ENCODE data around the gene PRKCE.
"Not testable (repeated sequence)": the region's sequence is repeated elsewhere in the genome, so short reads cannot be mapped to it uniquely, and the experiment has no call there.

Gene PRKCE

GRCh38 chr2:45669032-45669486 lies 17.6 kb downstream of the PRKCE start:
- peak; percentile 93 for DNase-seq (ENCODE audit: low read depth)

DNA sequence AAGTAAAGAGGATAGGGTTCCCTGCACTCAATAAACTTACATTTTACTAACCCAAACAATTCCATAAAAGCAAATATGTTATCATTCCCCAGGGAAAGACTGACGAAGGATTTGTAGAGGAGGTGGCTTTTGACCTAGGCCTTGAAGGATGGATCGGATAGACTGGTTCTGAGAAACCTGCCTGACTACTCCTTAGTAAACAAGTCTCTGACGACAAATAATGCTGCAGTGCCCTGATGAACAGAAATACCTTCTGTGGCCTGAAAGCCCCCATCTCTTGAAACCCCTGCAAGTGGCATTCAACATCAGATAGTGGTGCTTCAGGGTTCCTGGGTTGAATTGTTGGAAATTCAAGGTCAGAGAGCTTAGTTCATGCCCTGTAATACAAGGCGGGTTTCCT lies 19.2 kb downstream of the PRKCE start:
- no peak for DNase-seq (ENCODE audit: low read depth)

- DNase-seq (ENCODE audit: low read depth), result no peak
These were observed 20.7 kb downstream of the PRKCE start for GRCh38 chr2:45672138-45672537.

- DNase-seq (ENCODE audit: low read depth), result peak; percentile 82
These were observed 22.8 kb downstream of the PRKCE start for GRCh38 chr2:45674035-45674816.

- DNase-seq (ENCODE audit: low read depth), result peak; percentile 49
These were observed 23.9 kb downstream of the PRKCE start for GRCh38 chr2:45675263-45675812.

DNA sequence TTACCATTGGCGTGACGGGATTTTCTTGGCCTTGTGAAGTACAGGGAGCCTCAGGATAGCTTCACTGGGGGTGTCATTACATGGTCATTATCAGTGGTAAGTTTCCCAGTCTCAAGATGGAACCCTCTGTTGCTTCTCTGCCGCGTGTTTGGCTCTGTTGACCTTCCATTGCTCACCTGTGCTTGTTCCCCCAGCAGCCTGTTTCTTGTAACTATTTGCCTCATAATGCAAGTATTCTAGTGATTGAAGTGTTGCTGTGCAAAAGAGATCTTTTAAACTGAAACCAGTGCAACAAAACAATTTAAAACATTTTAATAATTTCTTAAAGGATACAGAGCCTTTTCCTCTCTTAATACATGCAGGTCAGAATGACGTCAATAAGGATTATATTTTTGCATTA lies 24.6 kb downstream of the PRKCE start:
- DNase-seq (ENCODE audit: low read depth), result no peak

GRCh38 chr2:45678791-45679348 lies 27.4 kb downstream of the PRKCE start:
- DNase-seq (ENCODE audit: low read depth), result no peak

GRCh38 chr2:45680351-45680967 lies 29.0 kb downstream of the PRKCE start:
- no peak for DNase-seq (ENCODE audit: low read depth)

DNA sequence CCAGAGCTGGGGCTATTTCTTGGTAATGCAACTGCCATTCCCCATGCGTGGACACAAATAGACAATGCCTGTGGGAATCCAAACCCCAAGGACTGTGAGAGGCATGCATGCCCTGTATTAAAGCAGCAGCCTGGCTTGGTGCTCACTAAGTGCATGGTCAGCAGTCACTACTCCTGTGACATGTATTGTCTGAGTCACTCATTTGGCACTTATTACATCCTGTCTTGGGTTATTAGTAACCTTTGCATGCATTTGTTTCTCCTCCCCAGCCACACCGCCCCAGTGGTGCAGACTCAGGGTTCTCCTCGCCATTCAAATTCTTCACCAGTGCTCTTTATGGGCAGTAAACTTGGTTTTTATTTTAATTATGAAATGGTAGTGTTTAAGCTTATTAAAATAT lies 30.2 kb downstream of the PRKCE start:
- DNase-seq (ENCODE audit: low read depth), result peak; percentile 55

- no peak for DNase-seq (ENCODE audit: low read depth)
These were observed 31.8 kb downstream of the PRKCE start for GRCh38 chr2:45683292-45683691.

GRCh38 chr2:45684756-45685155 lies 33.3 kb downstream of the PRKCE start:
- no peak for DNase-seq (ENCODE audit: low read depth)

GRCh38 chr2:45685260-45685659 lies 33.8 kb downstream of the PRKCE start:
- DNase-seq (ENCODE audit: low read depth), result no peak

- no peak for DNase-seq (ENCODE audit: low read depth)
These were observed 36.5 kb downstream of the PRKCE start for GRCh38 chr2:45687964-45688363.

DNA sequence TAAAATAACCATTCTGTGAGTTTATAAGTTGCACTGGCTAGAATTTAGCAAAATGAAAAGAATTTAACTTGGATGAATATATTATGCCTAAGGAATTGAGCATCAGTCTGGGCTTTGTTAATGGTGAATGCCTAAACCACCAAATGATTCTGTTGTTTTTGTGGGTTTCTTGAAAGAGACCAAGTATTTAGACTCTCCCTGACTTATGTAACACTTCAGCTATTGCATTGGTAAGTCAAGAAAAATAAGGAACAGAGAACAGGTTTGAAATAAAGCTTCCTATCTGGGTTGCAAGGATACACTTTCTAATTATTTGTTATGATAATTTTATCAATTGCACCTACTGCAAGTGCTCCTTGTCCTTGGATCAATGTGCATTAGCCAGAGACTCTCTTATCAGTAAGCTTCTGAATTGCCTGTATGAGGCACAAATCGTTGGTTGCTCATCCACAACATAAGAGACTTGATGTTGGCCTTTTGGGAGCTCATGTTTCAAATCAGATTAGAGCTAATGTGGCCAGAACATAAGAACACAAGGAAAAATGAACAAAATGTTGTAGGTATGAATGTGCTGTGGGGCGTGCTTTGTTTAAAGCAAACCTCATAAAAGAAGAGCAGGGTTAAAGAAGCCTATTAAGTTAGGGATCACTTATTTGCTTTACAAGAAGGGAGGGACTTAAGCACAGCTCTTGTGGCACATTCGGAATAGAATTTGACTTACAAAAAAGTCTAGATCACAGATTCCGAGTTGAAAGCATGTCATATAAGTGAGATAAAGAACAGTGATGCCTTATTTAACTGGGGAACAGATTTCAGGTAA lies 37.2 kb downstream of the PRKCE start:
- DNase-seq (ENCODE audit: low read depth), result peak; percentile 31

GRCh38 chr2:45690231-45690630 lies 38.8 kb downstream of the PRKCE start:
- DNase-seq (ENCODE audit: low read depth), result no peak

DNA sequence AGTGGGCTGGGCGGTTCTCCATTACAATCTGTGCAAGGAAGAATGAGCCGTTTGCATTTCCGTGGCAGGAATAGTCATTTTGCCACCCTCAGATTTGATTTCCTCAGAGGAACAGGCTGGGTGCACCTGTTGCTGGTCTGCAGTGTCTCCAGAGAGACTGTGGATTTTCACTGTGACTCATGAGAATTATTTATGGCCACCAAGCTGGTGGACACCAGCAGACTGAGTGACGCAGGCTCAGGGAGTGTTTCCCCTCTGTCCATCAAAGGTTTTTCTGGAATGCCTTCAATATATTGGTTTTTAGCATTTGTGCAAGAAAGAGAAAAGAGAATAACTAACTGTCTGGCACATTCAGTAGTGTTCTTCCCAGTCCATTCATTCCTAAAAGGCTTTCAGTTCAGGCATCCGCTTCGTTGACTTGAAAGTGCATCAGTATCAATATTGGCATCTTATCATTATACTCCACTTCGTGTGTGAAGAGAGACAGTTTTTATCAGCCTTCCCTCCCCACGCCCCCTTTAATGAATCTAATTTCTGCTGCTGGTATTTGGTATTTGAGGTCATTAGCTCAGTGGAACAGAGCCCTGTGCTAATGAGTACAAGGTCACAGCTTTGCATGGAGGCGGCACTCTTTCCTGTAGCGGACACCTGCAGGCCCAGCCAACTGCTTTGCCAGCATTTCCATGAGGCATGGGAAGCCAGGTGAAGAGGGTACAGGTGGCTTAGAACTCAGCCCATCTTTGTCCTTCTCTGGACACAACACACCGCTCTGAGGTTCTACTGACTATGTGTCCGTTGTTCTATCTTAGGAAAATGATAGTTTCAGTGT lies 39.9 kb downstream of the PRKCE start:
- no peak for DNase-seq (ENCODE audit: low read depth)

DNA sequence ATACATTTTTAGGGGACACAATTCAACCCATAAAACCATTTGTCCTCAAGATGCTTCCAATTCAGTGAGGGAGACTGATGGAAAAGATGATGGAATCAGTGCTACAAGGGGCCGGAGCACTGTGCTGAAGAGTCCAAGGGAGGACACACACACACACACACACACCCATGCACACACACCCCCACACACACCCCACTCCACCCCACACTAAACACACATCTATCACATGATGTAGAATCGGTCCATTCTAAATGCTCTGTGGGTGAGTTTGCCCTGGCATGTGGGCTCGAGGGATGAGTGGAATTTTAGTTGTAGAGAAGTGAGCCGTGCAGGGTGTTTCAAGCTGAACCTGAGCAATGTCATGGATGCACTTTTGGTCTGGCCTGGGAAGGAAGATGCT lies 41.1 kb downstream of the PRKCE start:
- DNase-seq (ENCODE audit: low read depth), result no peak

GRCh38 chr2:45695480-45696007 lies 44.1 kb downstream of the PRKCE start:
- not testable (repeated sequence) for DNase-seq (ENCODE audit: low read depth)

GRCh38 chr2:45696708-45697107 lies 45.2 kb downstream of the PRKCE start:
- DNase-seq (ENCODE audit: low read depth), result no peak

DNA sequence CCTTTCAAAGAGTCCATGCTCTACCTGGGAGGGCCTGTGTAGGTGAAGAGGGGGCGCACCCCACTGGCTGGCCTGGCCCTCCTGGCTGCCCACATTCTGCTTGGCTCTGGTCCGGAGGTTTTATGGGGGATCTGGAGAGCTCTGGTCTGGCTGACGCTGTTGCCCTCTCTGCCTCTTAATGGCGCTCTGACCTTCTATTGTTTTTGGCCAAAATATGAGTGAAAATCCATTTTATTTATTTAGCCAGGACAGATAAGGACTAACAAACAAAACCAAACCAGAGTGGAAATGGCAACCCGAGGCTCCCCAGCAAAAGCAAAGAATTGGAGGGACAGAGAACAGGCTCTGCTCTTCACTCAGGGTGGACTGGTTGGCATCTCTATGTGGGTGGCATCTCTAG lies 45.7 kb downstream of the PRKCE start:
- no peak for DNase-seq (ENCODE audit: low read depth)

- DNase-seq (ENCODE audit: low read depth), result no peak
These were observed 47.1 kb downstream of the PRKCE start for GRCh38 chr2:45698554-45698953.

Measured in amniotic epithelial cell (primary cell).